Vagina (tissue), 2 donors: Measurements from ENCODE around the gene CDH18.

ENCODE experiments used
- CTCF ChIP-seq, 3 experiments: fragments of 450-650 bp in 2 of 3; fragments of 200-600 bp in 1 of 3; sonication (generic) in 1 of 3; IDR thresholded peaks; one replicate each; pipeline ENCODE4 v1.5.1; 2017 to 2019; ENCODE audit warnings: antibody characterized with exemption in 3 of 3, mild to moderate bottlenecking in 2 of 3, moderate library complexity in 2 of 3
- POLR2A ChIP-seq, 2 donors: fragments of 450-650 bp; IDR thresholded peaks; one replicate each; pipeline ENCODE4 v1.6.1; 2017; ENCODE audit warnings: antibody characterized with exemption in 2 of 2, mild to moderate bottlenecking in 2 of 2, moderate library complexity in 2 of 2

- TF ChIP-seq CTCF (IDR thresholded peaks at IDR 0.05) (no peak), POLR2A (IDR thresholded peaks at IDR 0.05) (no peak)
Measured at GRCh38 chr5:20023686-20024180, 35.7 kb upstream of the CDH18 start.
